ENCODE measurements around the gene GLB1L3. TPM values are rescaled to one million over a fixed set of nuclear protein-coding genes. Genes with fewer than 3 reads are reported as not detected.
"Not testable (repeated sequence)": the region's sequence is repeated elsewhere in the genome, so short reads cannot be mapped to it uniquely, and the experiment has no call there.

The GLB1L3 gene
- total and polyA plus RNA-seq, 2 of the 4 experiments (the other 2 are of a cell fraction) = not detected

- H2BK5ac ChIP-seq (ENCODE audit: low read depth, low read length, poor library complexity, severe bottlenecking); H3K4me2 ChIP-seq (ENCODE audit: low read depth, low read length); H3K4ac ChIP-seq (ENCODE audit: low read depth, low read length); H3K27me3 ChIP-seq (ENCODE audit: control insufficient read depth, insufficient read depth, low read length); H2AFZ ChIP-seq (replicated peaks; ENCODE audit: low read length, poor library complexity); H2AK5ac ChIP-seq (ENCODE audit: low read depth, low read length); CTCF ChIA-PET; dilution Hi-C loops (cut with HindIII; ENCODE audit: low sequenced_read_pairs, unreplicated experiment); H4K8ac ChIP-seq (ENCODE audit: low read depth in 2 of 2, low read length in 2 of 2); H3K4me1 ChIP-seq (ENCODE audit: control insufficient read depth, insufficient read depth, low read length); DNase-seq; H3K36me3 ChIP-seq (ENCODE audit: control insufficient read depth, insufficient read depth, low read length); H2BK15ac ChIP-seq (ENCODE audit: low read depth, low read length); H3K23ac ChIP-seq (ENCODE audit: low read depth, low read length); H3K18ac ChIP-seq (ENCODE audit: low read depth, low read length); H4K5ac ChIP-seq (ENCODE audit: low read depth, low read length); H4K20me1 ChIP-seq (ENCODE audit: insufficient read depth, low read length); intact Hi-C loops (cut with micrococcal nuclease); in situ Hi-C loops (cut with MboI; ENCODE audit: low sequenced_read_pairs); H2BK20ac ChIP-seq (ENCODE audit: low read depth, low read length); H2AK9ac ChIP-seq (replicated peaks; ENCODE audit: low read depth, low read length, poor library complexity); ATAC-seq (ENCODE audit: low read depth); H3K4me3 ChIP-seq (ENCODE audit: insufficient read depth, low read depth, low read length); H2BK120ac ChIP-seq (ENCODE audit: low read depth, low read length); H3K27ac ChIP-seq (ENCODE audit: insufficient read depth, low read length); H3K9me3 ChIP-seq (ENCODE audit: control insufficient read depth, insufficient read depth, low read length); H3K14ac ChIP-seq (replicated peaks; ENCODE audit: low read depth, low read length); H4K91ac ChIP-seq (ENCODE audit: insufficient read depth, low read depth, low read length); BruUV-seq (replicated peaks); H3K56ac ChIP-seq (ENCODE audit: extremely low read depth, insufficient read depth, low read length); H3K79me1 ChIP-seq (ENCODE audit: low read depth in 1 of 2, low read length in 2 of 2); H3K9ac ChIP-seq (ENCODE audit: low read depth, low read length); POLR2A ChIA-PET (ENCODE audit: unreplicated experiment); H3K9me1 ChIP-seq (ENCODE audit: insufficient read depth, low read length): not testable (repeated sequence)
- WGBS, 2 experiments (ENCODE audit: extremely low coverage in 2 of 2, insufficient read length in 1 of 2) = no CpG with 5 or more reads among the region's 2 CpGs
Measured at GRCh38 chr11:134321373-134321772, 45.2 kb downstream of the GLB1L3 start.

Data from IMR-90 (cell line).